GM23248 (cell line): ENCODE measurements around the gene XPC.

Source experiments
- EZH2 ChIP-seq: fragments of 200-600 bp; sonication (generic); IDR thresholded peaks from 2 replicates; pipeline ENCODE4 v1.6.1; 2018; ENCODE audit warnings: antibody characterized with exemption, mild to moderate bottlenecking; ENCODE audit not compliant: insufficient read depth, poor library complexity, severe bottlenecking
- EZH2phosphoT487 ChIP-seq: fragments of 200-600 bp; sonication (generic); IDR thresholded peaks from 2 replicates; pipeline ENCODE4 v1.6.1; 2018; ENCODE audit warnings: antibody characterized with exemption, moderate library complexity, mild to moderate bottlenecking, low read depth; ENCODE audit not compliant: insufficient read depth

DNA sequence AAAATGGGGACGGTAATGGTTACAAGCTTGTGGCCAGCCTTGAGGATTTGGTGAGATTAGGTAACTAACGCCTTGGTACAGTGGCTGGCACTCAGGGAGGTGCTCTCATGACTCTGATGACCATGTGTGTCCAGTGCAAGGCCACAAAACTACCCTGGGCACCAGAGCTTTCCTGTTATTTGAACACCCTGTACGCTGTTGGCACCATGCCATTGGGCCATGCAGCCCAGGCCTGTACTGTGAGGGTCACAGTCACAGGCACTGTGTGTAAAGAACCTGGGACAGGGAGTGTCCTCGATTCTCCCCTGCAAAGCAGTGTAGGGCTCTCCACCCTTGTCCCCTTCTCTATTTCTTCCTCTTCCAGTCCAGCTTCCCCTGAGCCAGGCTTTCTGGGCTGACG lies 47.3 kb downstream of the XPC start:
- no peak for TF ChIP-seq EZH2
- no peak for TF ChIP-seq EZH2phosphoT487
